Left cardiac atrium (tissue), 4 donors: ENCODE measurements around the gene SPATA31E1. TPM values are rescaled to one million over a fixed set of nuclear protein-coding genes. Genes with fewer than 3 reads are reported as not detected.
"Not testable (repeated sequence)": the region's sequence is repeated elsewhere in the genome, so short reads cannot be mapped to it uniquely, and the experiment has no call there.

ENCODE experiments used
- ATAC-seq, 2 donors: fragments of 200-7000 bp; cut with Tn5 transposase; one replicate each; pipeline ENCODE4 v1.9.1; 2020; ENCODE audit warnings: mild to moderate bottlenecking in 2 of 2, moderate library complexity in 2 of 2
- DNase-seq: peaks from one replicate; pipeline ENCODE4 v3.0.0-alpha.2; 2020
- intact Hi-C, 2 donors: fragments of 100-400 bp; cut with DNase I; formaldehyde crosslinking; loops; one replicate each; pipeline versions ENCODE4 v1.14.1 to v1.15.1; 2022 to 2023
- total RNA-seq, 2 donors: library from RNA; stranded (reverse); fragmentation: NEBNext Ultra II Directional; extraction: Animal tissue kit (Norgen Biotek cat#: 25700); gene quantifications; one replicate each; pipeline ENCODE4 v1.2.1, GENCODE V29; 2021
- donor health status: DM: no; HTN: yes; CAD: no.
- donor health status: DM: no; HTN: yes; CAD: no; lungs with severe emphysema.
- donor health status: DM: yes; HTN: yes; CAD: no.
- donor health status: Dilated cardiomyopathy.

SPATA31E1 gene
- total RNA-seq, 2 donors from 2014 or later = not detected

DNA sequence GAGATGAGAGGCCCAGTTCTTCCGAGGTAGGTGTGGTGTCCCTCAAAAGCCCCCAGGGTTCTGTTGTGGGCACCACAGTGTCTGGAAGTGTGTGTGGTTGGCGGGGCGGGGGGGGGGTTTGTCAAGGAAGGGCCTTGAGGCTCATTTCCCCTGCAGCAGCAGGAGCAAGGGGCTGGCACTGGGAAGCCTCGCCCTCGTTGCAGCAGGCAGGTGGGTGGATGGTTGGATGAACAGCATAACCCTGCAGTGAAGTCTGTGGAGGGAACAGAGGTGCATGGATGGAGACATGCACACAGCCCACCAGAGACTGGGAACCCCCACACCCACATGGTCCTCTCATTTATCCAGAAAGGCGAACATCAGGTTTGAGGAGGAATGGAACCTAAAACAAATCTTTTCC lies 2.0 kb upstream of the SPATA31E1 start:
- ATAC-seq (no peak), DNase-seq (no peak)

DNA sequence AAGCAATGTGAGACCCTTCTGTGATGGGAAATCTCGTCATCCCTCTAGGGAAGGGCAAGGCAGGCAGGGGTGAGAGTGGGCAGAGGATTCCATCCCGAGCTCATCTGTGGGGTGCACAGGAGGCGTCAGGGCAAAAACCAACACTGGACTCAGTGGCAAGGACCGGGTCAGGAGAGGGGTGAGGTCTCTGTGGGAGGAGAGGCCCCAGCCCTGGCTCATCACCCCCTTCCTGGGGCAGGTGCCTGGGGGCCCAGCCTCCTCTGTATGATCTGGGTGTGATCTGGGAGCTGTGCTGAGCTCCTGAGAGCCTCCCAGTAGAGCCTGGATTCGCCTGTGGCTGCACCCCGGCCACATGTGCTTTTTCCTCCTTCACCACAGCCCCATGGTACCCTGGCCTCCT lies 597 bp downstream of the SPATA31E1 start:
- no peak for DNase-seq
- no peak for ATAC-seq
- intact Hi-C loops = no loop called here

More for the DNA sequence above, 2.0 kb upstream of the SPATA31E1 start:
- intact Hi-C loops = no loop called here

DNA sequence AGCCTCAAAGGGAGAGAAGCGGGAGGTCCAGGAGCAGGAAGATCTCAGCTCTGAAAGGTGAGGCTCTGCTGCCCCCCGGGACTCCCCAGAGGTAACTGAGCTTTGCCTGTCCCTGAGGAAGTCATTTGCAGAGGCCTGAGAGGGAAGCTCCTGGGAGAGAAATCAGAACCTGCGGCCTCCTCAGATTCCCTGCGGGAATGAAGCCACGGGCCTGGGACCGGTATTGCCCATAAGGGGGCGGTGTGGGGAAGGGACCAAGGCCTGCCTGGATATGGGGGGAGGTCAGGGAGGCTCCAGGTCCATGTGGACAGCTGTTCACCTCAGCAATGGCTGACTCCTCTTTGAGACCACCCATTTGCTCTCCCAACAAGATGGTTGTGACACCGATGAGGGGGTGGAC lies 1.3 kb downstream of the SPATA31E1 start:
- DNase-seq = no peak

DNA sequence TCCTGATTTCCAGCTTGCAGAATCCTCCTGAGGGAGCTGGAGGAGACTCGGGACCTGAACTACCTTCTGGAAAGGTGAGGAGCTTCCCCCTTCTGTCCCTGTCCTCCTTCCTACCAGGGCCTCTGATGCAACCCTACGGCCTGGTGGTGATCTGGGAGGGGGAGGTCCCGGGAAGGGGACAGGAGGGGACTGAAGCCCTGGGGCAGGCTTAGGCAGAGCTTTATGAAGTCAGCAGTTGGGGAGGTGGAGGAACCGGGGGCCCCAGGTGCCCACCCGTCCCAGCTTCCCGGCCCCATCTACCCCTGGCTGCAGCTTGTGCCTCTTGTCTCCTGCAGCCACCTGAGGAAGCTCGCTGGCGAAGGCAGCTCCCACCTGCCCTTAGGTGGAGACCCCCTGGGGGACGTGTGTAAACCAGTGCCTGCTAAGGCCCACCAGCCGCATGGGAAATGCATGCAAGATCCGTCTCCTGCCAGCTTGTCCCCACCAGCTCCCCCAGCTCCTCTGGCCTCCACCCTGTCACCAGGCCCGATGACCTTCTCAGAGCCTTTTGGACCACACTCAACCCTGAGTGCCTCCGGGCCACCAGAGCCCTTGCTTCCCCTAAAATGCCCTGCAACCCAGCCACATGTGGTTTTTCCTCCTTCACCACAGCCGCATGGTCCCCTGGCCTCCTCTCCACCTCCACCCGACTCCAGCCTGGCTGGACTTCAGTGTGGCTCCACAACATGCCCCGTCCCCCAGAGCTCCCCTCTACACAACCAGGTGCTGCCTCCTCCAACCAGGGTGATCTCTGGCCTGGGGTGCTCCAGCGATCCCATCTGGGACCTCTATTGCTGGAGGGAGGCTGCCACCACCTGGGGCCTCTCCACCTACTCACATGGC lies 2.1 kb downstream of the SPATA31E1 start:
- ATAC-seq (no peak), DNase-seq (no peak)
- intact Hi-C loops = no loop called here

More for the DNA sequence above, 1.3 kb downstream of the SPATA31E1 start:
- intact Hi-C loops = no loop called here
- ATAC-seq = no peak

DNA sequence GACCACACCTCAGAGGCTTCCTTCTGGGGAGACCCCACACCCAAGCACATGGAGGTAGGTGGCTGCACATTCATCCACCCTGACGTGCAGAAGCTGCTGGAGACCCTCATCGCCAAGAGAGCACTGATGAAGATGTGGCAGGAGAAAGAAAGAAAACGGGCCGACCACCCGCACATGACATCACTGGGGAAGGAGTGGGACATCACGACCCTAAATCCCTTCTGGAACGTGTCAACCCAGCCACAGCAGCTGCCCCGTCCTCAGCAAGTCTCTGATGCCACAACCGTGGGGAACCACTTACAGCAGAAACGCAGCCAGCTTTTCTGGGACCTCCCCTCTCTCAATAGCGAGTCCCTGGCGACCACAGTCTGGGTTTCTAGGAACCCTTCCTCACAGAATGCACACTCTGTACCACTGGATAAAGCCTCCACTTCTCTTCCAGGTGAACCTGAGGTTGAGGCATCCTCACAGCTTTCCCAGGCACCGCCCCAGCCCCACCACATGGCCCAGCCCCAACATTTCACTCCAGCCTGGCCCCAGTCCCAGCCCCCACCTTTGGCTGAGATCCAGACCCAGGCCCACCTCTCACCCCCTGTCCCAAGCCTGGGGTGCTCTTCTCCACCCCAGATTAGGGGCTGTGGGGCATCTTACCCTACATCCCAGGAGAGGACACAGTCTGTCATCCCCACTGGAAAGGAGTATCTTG lies 3.0 kb downstream of the SPATA31E1 start:
- ATAC-seq = no peak
- DNase-seq = no peak
- intact Hi-C loops = no loop called here

DNA sequence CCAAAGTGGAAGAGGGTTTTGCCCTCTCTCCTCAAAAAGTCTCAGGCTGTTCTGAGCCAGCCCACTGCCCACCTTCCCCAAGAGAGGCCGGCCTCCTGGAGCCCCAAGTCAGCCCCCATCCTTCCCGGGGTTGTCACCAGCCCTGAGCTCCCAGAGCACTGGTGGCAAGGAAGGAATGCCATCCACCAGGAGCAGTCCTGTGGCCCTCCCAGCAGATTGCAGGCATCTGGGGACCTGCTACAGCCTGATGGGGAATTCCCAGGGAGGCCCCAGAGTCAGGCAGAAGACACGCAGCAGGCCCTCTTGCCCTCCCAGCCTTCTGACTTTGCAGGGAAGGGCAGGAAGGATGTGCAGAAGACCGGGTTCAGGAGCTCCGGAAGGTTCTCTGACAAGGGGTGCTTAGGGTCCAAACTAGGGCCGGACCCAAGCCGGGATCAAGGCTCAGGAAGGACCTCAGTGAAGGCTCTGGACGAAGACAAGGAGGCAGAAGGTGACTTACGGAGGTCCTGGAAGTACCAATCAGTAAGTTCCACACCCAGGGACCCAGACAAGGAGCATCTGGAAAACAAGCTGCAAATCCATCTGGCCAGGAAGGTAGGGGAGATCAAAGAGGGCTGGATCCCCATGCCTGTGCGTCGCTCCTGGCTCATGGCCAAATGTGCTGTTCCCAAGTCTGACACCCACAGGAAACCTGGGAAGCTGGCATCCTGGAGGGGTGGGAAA lies 3.7 kb downstream of the SPATA31E1 start:
- DNase-seq (no peak), ATAC-seq (no peak)
- intact Hi-C loops = no loop called here

DNA sequence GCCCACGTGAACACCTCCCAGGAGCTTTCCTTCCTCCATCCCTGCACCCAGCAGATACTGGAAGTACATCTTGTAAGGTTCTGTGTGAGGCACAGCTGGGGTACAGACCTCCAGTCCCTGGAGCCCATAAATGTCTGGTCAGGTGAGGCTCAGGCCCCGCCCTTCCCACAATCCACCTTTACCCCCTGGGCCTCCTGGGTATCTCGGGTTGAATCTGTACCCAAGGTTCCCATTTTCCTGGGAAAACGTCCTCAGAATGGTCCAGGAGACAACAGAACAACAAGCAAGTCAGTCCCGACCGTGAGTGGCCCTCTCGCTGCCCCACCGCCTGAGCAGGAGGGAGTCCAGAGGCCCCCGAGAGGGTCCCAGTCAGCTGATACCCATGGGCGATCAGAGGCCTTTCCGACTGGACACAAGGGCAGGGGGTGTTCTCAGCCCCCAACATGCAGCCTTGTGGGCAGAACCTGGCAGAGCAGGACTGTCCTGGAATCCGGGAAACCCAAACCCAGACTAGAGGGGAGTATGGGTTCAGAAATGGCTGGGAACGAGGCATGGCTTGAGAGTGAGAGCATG lies 4.3 kb downstream of the SPATA31E1 start:
- intact Hi-C loops = no loop called here
- no peak for ATAC-seq

DNA sequence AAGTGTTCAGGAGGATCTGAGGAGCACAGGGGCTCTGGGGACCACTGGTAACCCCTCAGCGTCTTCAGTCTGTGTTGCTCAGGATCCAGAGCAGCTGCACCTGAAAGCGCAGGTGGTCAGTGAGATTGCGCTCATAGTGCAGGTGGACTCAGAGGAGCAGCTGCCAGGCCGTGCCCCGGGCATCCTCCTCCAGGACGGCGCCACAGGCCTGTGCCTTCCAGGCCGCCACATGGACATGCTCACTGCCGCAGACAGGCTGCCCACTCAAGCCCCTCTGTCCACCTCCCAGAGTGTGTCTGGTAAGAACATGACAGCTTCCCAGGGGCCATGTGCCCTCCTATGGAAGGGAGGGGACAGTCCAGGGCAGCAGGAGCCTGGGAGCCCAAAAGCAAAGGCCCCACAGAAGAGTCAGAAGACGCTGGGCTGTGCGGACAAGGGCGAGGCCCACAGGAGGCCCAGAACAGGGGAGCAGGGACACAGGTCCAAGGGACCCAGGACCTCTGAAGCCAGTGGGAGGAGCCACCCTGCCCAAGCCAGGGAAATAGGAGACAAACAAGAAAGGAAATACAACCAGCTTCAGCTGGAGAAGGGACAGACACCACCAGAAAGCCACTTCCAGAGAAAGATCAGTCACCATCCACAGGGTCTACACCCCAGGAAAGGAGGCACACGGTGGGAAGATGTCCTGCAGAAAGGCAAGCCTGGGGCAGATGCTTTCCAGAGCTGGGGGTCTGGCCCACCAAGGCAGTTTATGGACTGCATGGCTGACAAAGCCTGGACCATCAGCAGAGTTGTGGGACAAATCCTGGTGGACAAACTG lies 5.2 kb downstream of the SPATA31E1 start:
- intact Hi-C loops = no loop called here
- DNase-seq (no peak), ATAC-seq (no peak)

More for the DNA sequence above, 4.3 kb downstream of the SPATA31E1 start:
- no peak for DNase-seq

DNA sequence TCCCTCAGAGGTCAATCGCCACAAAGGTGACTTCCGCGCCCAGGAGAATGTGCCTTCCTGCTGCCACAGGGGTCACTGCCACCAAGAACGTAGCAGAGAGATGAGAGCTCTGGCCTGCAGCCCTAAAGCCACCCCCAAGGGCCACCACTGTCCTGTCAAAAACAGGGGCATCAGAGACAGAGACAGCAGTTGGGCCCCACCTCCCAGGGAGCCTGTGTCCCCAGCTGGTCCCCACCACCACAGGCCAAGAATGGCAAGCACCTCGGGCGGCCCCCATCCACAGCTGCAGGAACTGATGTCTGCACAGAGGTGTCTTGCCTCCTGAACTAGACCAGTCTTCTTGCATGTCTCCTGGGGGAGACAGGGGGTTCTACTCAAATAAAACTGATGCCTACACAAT lies 5.8 kb downstream of the SPATA31E1 start:
- DNase-seq (no peak), ATAC-seq (no peak)
- intact Hi-C loops = no loop called here

DNA sequence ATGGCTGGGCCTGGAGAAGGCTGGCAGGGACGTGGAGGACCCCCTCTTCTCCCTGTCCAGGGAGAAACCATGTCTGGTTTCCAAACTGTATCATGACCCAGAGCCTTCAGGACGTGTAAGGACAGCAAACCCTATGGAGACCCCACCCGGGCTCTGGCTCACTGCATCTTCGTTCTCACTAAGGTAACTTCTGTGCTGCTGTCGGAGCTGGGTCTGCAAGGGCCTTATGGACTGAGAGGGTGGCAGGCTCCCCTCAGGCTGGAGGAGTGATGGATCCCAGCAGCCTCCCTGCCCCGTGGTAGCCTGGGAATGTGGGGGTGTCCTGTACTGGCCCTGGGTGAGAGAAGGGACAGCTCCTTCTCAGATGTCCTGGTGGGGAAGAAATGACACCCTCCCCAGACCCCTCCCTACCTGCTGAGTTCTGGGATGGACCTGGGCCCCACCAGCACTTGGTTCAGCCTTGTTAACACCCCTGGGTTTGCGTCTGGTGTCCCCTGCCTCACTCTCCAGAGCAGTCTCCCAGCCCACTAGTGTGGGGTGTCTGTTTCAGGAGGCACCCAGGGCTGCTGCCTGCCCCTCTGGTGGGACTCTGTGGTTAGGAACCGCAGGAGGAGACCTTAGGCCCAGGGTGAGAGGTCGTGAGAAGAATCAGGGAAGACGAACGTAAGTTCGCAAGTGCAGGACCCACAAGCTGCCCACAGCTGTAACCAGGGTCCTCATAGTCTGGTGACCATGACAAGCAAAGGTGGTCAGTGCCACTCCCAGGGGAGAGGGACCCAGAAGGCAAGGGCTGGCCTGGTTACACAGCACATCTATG lies 6.6 kb downstream of the SPATA31E1 start:
- ATAC-seq = no peak
- intact Hi-C loops = no loop called here
- no peak for DNase-seq

DNA sequence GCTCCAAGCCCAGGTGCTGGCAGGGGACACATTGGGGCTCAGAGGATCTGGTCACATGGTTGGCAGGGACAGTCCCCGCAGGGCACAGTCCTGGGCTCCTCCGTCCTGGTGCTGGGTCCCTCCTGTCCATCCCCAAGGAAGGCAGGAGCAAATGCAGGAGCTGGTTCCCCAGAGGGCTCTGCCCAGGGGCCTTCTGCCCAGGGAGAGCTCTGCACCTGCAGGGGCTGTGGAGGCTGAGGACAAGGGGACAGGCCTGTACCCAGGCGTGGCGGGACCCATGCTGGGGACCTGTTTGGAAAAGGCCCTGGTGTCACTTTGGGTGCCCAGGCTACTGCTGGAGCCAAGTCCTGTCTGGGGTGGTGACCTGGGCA lies 7.2 kb downstream of the SPATA31E1 start:
- DNase-seq = no peak
- ATAC-seq = no peak
- intact Hi-C loops = no loop called here

DNA sequence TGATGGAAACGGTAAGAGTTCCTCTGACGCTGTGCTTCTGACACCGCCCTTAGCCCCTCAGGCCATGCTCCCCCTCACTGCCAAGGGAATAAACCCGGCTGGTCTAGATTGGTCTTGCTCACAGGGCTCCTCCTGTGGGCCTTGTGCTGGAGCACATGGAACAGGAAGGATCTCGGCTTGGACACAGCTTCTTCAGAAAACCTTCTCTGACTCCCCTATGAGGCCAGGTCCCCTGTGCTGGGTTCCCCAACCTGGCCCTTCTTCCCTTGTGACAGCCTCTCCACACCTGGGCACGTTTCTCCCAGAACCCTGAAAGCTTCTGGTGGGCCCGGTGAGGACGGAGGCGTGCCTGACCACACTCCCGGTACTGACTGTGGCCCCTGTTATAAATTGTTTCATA lies 8.2 kb downstream of the SPATA31E1 start:
- intact Hi-C loops = no loop called here
- no peak for DNase-seq
- no peak for ATAC-seq

DNA sequence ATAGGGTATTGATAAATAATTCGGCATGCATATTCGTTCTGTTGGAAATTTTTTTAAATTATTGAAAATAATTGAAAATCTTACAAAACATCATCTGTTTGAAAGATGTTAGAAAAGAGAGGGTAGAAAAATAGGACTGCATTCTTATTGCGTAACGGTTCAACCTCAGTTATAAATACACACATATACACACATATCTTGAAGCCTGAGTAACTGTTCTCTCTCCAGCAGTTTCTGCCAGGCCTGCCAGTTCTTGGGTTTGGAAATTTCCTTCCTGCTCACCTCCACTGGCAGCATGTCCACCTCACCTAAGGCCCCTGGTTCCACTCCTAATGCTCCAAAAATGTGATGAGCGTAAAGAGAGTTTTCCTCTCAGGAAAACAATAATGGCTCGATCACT lies 9.1 kb downstream of the SPATA31E1 start:
- intact Hi-C loops = no loop called here
- no peak for DNase-seq
- ATAC-seq = no peak

DNA sequence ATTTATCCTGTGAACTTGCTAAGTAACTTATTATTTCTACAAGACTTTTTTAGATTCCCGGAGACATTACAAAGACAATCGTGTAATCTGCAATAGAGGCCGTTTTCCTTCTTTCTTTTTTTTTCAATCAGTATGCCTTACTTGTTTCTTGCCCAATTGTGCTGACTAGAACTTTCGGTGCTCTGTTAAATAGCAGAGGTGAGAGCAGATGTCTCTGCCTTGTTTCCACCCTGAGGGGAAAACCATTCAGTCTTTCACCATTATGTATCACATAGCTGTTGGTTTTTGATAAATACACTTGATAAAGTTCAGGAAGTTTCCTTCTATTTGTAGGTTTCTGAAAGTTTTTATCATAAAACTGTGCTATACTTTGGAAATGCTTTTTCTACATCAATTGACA lies 10.3 kb downstream of the SPATA31E1 start:
- no peak for DNase-seq
- ATAC-seq = no peak
- intact Hi-C loops = no loop called here

DNA sequence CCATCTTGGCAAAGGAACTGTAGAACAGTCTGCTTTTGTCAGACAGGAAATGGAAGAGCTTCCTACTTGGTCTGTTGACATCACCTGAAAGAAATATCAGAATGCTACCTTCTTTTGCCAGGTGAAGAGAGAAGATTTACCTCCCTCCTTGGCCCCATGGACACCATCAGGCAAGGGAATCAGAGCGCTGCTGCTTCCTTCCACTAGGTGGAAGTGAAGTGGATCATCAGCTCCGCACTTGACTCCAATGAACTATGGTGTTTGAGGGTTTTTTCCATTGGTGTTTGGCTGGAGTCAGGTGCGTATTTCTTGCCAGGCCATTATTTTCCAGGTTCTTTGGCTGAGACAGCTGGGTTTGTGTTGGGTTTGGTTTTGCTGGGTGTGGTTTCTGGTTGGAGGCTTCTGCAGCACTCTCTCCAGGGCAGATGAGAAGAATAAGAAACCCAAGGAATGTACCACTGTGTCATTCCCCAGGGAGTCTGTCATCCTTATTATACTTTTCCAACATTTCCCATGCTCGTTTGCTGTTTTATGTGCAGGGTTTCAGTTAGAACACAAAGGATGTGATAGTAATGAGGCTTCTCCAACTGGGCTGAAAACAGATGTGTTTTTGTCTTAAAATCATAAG lies 12.4 kb downstream of the SPATA31E1 start:
- ATAC-seq = no peak
- DNase-seq = no peak
- intact Hi-C loops = no loop called here

DNA sequence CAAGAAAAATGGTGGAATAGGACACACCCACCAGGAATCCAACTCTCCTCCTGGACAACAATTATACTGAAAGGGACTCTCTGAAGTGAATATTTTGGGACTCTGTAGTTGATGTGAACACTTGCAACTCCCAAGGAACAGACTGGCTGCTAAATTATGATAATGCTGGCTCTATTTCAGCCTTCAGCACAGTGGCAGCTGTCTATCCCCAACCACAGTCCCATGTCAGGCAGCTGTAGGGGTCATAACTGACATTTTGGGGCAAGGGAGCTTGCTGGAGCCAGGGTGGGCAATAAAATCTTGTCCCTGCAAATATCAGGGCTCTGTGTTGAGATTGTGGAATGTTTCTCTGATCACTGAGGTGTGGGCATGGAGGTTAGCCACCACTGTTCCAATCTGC lies 14.2 kb downstream of the SPATA31E1 start:
- no peak for DNase-seq
- ATAC-seq = no peak
- intact Hi-C loops = no loop called here

DNA sequence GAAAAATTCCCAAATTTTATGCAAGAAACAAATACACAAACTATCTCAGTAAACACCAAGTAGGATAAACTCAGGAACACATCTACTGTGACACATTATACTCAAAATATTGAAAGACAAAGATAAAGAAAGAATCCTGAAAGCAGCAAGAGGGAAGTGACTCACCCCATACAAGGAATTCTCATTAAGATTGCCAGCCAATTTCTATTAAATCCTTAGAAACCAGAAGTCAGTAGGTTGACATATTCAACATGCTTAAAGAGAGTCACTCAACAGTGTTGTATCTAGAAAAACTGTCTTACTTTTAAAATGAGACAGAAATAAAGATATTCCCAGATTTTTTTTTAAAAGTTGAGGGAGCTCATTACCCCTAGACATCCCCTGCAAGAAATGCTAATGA lies 15.5 kb downstream of the SPATA31E1 start:
- no peak for DNase-seq
- intact Hi-C loops = no loop called here

DNA sequence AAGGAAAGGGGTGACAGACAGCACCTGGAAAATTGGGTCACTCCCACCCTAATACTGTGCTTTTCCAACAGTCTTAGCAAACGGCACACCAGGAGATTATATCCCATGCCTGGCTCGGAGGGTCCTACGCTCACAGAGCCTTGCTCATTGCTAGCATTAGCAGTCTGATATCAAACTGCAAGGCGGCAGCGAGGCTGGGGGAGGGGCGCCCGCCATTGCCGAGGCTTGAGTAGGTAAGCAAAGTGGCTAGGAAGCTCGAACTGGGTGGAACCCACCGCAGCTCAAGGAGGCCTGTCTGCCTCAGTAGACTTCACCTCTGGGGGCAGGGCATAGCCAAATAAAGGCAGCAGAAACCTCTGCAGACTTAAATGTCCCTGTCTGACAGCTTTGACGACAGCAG lies 19.7 kb downstream of the SPATA31E1 start:
- intact Hi-C loops, DNase-seq, ATAC-seq: not testable (repeated sequence)

More for the DNA sequence above, 15.5 kb downstream of the SPATA31E1 start:
- no peak for ATAC-seq
